Activated B cell treated with CpG ODN at 0.5 μM for 24 hours (primary cell): Measurements from ENCODE around the gene GNPAT. TPM values are rescaled to one million over a fixed set of nuclear protein-coding genes. Genes with fewer than 3 reads are reported as not detected.

Experiments
- ATAC-seq: fragments of 200-7000 bp; cut with Tn5 transposase; one replicate; pipeline ENCODE4 v1.10.0; 2021; ENCODE audit warnings: low read depth, mild to moderate bottlenecking, moderate library complexity
- CTCF ChIA-PET: fragments of 350-600 bp; sonication (Branson Sonifier 250); formaldehyde crosslinking; loops from one replicate; lab custom pipeline; 2021; ENCODE audit warnings: antibody characterized with exemption; lab: Charles Lee
- POLR2A ChIA-PET: fragments of 350-600 bp; sonication (Branson Sonifier 250); formaldehyde crosslinking; loops from one replicate; lab custom pipeline; 2021; ENCODE audit warnings: antibody characterized with exemption; lab: Charles Lee
- DNase-seq: peaks from one replicate; pipeline ENCODE4 v3.0.0; 2022
- H3K27ac Mint-ChIP-seq: one replicate; pipeline ENCODE4 v1.8.0; 2020; ENCODE audit warnings: mixed read lengths
- H3K27me3 Mint-ChIP-seq: one replicate; pipeline ENCODE4 v1.8.0; 2021; ENCODE audit warnings: mixed read lengths
- H3K36me3 Mint-ChIP-seq: one replicate; pipeline ENCODE4 v1.8.0; 2021; ENCODE audit warnings: low read depth, mixed read lengths
- H3K4me1 Mint-ChIP-seq: one replicate; pipeline ENCODE4 v1.8.0; 2021; ENCODE audit warnings: mixed read lengths
- H3K4me3 Mint-ChIP-seq: one replicate; pipeline ENCODE4 v1.8.0; 2020; ENCODE audit warnings: mild to moderate bottlenecking, mixed read lengths
- H3K9me3 Mint-ChIP-seq: one replicate; pipeline ENCODE4 v1.8.0; 2020; ENCODE audit warnings: mixed read lengths
- intact Hi-C: fragments of 100-400 bp; cut with micrococcal nuclease; formaldehyde crosslinking; loops from one replicate; pipeline ENCODE4 v1.15.1; 2024
- total RNA-seq: library from RNA; stranded (reverse); gene quantifications from 2 replicates; pipeline ENCODE4 v1.2.3, GENCODE V29; 2022
- TF ChIP-seq, protein P1 (sequence below): fragments of 200-600 bp; IDR thresholded peaks from one replicate; pipeline ENCODE4 v1.8.0; 2022; ENCODE audit warnings: antibody characterized with exemption, mild to moderate bottlenecking

The GNPAT gene
- total RNA-seq, 1 donor from 2014 or later: 47.4 TPM

DNA sequence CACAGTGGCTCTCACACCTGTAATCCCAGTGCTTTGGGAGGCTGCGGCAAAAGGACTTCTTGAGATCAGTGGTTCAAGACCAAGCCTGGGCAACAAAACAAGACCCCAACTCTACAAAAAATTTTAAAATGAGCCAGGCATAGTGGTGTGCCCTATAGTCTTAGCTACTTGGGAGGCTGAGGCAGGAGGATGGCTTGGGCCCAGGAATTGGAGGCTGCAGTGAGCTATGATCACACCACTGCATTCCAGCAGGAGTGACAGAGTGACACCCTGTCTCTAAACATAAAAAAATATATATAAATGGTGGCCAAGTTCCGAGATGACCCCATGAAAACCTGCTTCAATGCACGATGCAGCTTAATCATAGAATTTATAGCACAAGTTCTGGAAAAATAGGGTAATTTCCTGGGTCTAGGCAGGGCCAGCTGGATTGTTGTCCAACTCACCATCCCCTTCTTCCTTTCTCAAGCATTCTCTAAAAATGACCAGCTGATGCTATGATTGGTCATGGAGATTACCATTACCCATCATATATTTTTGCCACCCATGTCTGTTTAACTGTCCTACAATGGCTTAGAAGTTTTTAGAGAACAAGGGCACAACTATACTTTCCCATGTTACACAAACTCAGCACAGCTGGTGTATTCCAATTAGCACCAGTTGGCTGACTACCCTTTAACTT, 5.3 kb upstream of the GNPAT start:
- no peak overlapping the region for H3K4me3 Mint-ChIP-seq
- H3K4me1 Mint-ChIP-seq: peaks cover 53% of the 10 kb centered on the region
- ATAC-seq (no peak), DNase-seq (no peak)
- no peaks in the 10 kb centered on the region for H3K9me3 Mint-ChIP-seq
- intact Hi-C loops: no loop called here
- TF ChIP-seq, protein P1, sequence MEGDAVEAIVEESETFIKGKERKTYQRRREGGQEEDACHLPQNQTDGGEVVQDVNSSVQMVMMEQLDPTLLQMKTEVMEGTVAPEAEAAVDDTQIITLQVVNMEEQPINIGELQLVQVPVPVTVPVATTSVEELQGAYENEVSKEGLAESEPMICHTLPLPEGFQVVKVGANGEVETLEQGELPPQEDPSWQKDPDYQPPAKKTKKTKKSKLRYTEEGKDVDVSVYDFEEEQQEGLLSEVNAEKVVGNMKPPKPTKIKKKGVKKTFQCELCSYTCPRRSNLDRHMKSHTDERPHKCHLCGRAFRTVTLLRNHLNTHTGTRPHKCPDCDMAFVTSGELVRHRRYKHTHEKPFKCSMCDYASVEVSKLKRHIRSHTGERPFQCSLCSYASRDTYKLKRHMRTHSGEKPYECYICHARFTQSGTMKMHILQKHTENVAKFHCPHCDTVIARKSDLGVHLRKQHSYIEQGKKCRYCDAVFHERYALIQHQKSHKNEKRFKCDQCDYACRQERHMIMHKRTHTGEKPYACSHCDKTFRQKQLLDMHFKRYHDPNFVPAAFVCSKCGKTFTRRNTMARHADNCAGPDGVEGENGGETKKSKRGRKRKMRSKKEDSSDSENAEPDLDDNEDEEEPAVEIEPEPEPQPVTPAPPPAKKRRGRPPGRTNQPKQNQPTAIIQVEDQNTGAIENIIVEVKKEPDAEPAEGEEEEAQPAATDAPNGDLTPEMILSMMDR: no peak
- H3K27ac Mint-ChIP-seq: no peak overlapping the region
- no peaks in the 10 kb centered on the region for H3K27me3 Mint-ChIP-seq
- CTCF ChIA-PET: no interaction called here
- peaks cover 57% of the 10 kb centered on the region for H3K36me3 Mint-ChIP-seq
- POLR2A ChIA-PET: no interaction called here

DNA sequence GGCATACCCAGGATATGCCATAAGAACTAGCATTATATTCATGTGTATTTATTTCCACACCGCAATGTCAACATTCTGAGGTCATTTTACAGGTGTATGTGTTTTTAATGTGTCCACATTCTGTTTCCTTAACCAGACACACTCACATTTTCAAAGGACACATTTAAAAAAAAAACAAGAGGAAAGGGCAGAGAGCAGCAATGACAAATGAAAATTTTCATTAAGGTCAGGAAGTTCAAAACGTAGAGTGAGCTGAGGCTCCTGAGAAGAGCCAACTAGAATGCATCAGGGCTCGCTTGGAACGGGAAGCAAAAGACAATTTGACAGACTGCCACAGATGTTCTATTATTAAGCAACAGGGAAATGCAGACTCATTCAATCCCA, 4.8 kb upstream of the GNPAT start:
- intact Hi-C loops: no loop called here
- CTCF ChIA-PET: no interaction called here
- Mint-ChIP-seq H3K27me3 (no peaks in the 10 kb centered on the region), H3K4me3 (no peak overlapping the region), H3K27ac (no peak overlapping the region), H3K4me1 (peaks cover 52% of the 10 kb centered on the region), H3K9me3 (no peaks in the 10 kb centered on the region), H3K36me3 (peaks cover 57% of the 10 kb centered on the region)
- no peak for ATAC-seq
- TF ChIP-seq, protein P1: no peak
- POLR2A ChIA-PET: no interaction called here
- no peak for DNase-seq

DNA sequence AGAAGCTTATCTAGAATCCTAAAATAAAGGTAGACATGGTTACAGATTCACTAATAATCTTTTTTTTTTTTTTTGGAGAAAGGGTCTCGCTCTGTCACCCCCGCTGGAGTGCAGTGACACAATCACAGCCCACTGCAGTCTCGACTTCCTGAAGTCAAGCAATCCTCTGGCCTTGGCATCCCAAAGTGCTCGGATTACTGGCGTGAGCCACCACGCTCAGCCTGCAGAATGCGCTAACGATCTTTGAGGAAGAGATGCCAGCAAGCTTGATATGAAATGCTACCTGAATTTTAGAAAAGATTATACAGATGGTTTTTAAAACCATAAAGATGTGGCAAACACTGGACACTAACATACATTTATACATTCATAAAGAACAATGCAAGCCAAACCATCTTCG, 4.1 kb upstream of the GNPAT start:
- Mint-ChIP-seq H3K27me3 (no peaks in the 10 kb centered on the region), H3K27ac (no peak overlapping the region), H3K36me3 (peaks cover 57% of the 10 kb centered on the region), H3K4me1 (peaks cover 55% of the 10 kb centered on the region), H3K4me3 (no peak overlapping the region), H3K9me3 (no peaks in the 10 kb centered on the region)
- intact Hi-C loops: no loop called here
- POLR2A ChIA-PET: no interaction called here
- TF ChIP-seq, protein P1: no peak
- CTCF ChIA-PET: no interaction called here
- DNase-seq (no peak), ATAC-seq (no peak)

DNA sequence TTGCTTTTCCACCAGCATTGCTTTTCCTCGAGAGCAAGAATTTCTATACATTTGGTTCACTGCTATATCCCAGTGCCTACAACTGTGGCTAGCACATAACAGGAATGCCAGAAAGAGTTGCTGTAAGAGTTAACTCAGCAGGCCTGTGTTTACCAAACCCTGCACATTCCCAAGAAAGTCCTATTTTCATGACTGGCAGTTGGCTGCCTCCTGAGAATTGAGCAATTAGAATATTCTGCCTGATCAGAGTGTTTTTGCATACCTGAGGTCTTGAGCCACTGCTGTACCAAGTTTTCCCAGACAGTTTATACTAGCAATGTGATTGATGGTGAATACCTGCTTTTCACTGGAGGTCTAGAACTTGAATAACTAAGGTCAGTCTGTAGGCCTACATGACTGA, 2.7 kb upstream of the GNPAT start:
- DNase-seq (no peak), ATAC-seq (no peak)
- Mint-ChIP-seq H3K4me3 (peak overlapping the region; percentile 58), H3K36me3 (peaks cover 58% of the 10 kb centered on the region), H3K27ac (no peak overlapping the region), H3K27me3 (no peaks in the 10 kb centered on the region), H3K9me3 (no peaks in the 10 kb centered on the region), H3K4me1 (peaks cover 57% of the 10 kb centered on the region)
- intact Hi-C loops: no loop called here
- POLR2A ChIA-PET: interaction anchor here (0.8 kb wide), 1 partner anchor 23 kb away, joined by 3 read pairs; no protein-coding TSS in a partner anchor
- TF ChIP-seq, protein P1: no peak
- CTCF ChIA-PET: no interaction called here

DNA sequence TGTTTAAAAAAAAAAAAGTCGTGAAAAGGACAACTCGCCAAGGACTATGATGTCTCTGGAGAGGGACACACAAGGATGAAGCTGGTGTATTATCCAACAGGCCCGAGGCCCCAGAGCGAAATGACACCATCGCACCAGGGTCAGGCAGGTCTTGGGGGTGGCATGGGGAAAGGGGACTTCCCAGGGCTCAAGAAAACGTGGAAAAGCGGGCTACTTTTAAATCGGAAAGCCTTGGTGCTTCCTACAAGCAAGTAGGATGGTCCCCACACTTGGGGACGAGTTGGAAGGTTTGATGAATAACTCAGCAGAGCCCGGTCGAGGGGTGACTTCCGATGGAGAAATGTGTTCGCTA, 505 bp upstream of the GNPAT start:
- DNase-seq: no peak

More for the DNA sequence above, 505 bp upstream of the GNPAT start:
- ChIA-PET POLR2A (interaction anchor here (0.7 to 3.1 kb wide), 5 partner anchors 8 to 731 kb away, joined by 3 to 18 read pairs (median 5); partner anchors contain the start of genes EXOC8 and SPRTN), CTCF (no interaction called here)
- Mint-ChIP-seq H3K27me3 (no peaks in the 10 kb centered on the region), H3K9me3 (no peaks in the 10 kb centered on the region), H3K27ac (peak overlapping the region; percentile 94), H3K4me3 (peak overlapping the region; percentile 93), H3K4me1 (peaks cover 61% of the 10 kb centered on the region), H3K36me3 (peaks cover 62% of the 10 kb centered on the region)
- TF ChIP-seq, protein P1: no peak
- ATAC-seq: no peak
- intact Hi-C loops: loop anchor here (5.0 kb wide), 3 partner anchors 182 to 387 kb away; partner anchors contain the start of genes DISC1 and EGLN1
